ENCODE results near the gene TUBB6. TPM values are rescaled to one million over a fixed set of nuclear protein-coding genes. Genes with fewer than 3 reads are reported as not detected.

Gene TUBB6
- total and polyA plus RNA-seq, 2 experiments from 2014 or later = 212 to 240 TPM

- no peaks in the 10 kb centered on the region for H3K9me3 ChIP-seq (ENCODE audit: low read depth)
- peaks cover 30% of the 10 kb centered on the region for H3K36me3 ChIP-seq
- peak overlapping the region; percentile 45 for H3K27ac ChIP-seq
- H3K4me1 ChIP-seq (ENCODE audit: low read depth) = no peaks in the 10 kb centered on the region
- no peaks in the 10 kb centered on the region for H3K27me3 ChIP-seq
- TF ChIP-seq CTCF (IDR thresholded peaks at IDR 0.05; ENCODE audit: low read depth, low read length) = no peak
- H3K4me3 ChIP-seq = no peak overlapping the region
- DNase-seq (ENCODE audit: low read depth in 1 of 2, low spot score in 1 of 2) = no peak
Measured at GRCh38 chr18:12318334-12318697, 10.3 kb downstream of the TUBB6 start.

- Histone ChIP-seq H3K4me1 (ENCODE audit: low read depth) (no peaks in the 10 kb centered on the region), H3K4me3 (no peak overlapping the region), H3K36me3 (peaks cover 30% of the 10 kb centered on the region), H3K9me3 (ENCODE audit: low read depth) (no peaks in the 10 kb centered on the region), H3K27me3 (no peaks in the 10 kb centered on the region), H3K27ac (peak overlapping the region; percentile 45)
- TF ChIP-seq CTCF (IDR thresholded peaks at IDR 0.05; ENCODE audit: low read depth, low read length) = no peak
- DNase-seq (ENCODE audit: low read depth in 1 of 2, low spot score in 1 of 2) = no peak
Measured at GRCh38 chr18:12318857-12319256, 10.8 kb downstream of the TUBB6 start.

GRCh38 chr18:12321333-12321732, 13.3 kb downstream of the TUBB6 start:
- Histone ChIP-seq H3K4me1 (ENCODE audit: low read depth) (no peaks in the 10 kb centered on the region), H3K36me3 (peaks cover 30% of the 10 kb centered on the region), H3K4me3 (no peak overlapping the region), H3K27me3 (no peaks in the 10 kb centered on the region), H3K27ac (peak overlapping the region; percentile 64), H3K9me3 (ENCODE audit: low read depth) (no peaks in the 10 kb centered on the region)
- no peak for TF ChIP-seq CTCF (IDR thresholded peaks at IDR 0.05; ENCODE audit: low read depth, low read length)
- no peak for DNase-seq (ENCODE audit: low read depth in 1 of 2, low spot score in 1 of 2)

- DNase-seq (ENCODE audit: low read depth in 1 of 2, low spot score in 1 of 2) = no peak
- no peak overlapping the region for H3K4me3 ChIP-seq
- no peaks in the 10 kb centered on the region for H3K9me3 ChIP-seq (ENCODE audit: low read depth)
- TF ChIP-seq CTCF (IDR thresholded peaks at IDR 0.05; ENCODE audit: low read depth, low read length) = no peak
- no peaks in the 10 kb centered on the region for H3K4me1 ChIP-seq (ENCODE audit: low read depth)
- H3K27ac ChIP-seq = no peak overlapping the region
- peaks cover 52% of the 10 kb centered on the region for H3K36me3 ChIP-seq
- H3K27me3 ChIP-seq = no peaks in the 10 kb centered on the region
Measured at GRCh38 chr18:12324991-12325725, 17.1 kb downstream of the TUBB6 start.

GRCh38 chr18:12325726-12326245, 17.7 kb downstream of the TUBB6 start:
- H3K27me3 ChIP-seq = no peaks in the 10 kb centered on the region
- peaks cover 52% of the 10 kb centered on the region for H3K36me3 ChIP-seq
- no peak overlapping the region for H3K4me3 ChIP-seq
- DNase-seq (ENCODE audit: low read depth in 1 of 2, low spot score in 1 of 2) = no peak
- no peaks in the 10 kb centered on the region for H3K4me1 ChIP-seq (ENCODE audit: low read depth)
- no peaks in the 10 kb centered on the region for H3K9me3 ChIP-seq (ENCODE audit: low read depth)
- H3K27ac ChIP-seq = no peak overlapping the region
- no peak for TF ChIP-seq CTCF (IDR thresholded peaks at IDR 0.05; ENCODE audit: low read depth, low read length)
